ENCODE data around the gene NMNAT2.

Gene NMNAT2

GRCh38 chr1:183385340-183386144, 32.6 kb downstream of the NMNAT2 start:
- TF ChIP-seq, protein P1, sequence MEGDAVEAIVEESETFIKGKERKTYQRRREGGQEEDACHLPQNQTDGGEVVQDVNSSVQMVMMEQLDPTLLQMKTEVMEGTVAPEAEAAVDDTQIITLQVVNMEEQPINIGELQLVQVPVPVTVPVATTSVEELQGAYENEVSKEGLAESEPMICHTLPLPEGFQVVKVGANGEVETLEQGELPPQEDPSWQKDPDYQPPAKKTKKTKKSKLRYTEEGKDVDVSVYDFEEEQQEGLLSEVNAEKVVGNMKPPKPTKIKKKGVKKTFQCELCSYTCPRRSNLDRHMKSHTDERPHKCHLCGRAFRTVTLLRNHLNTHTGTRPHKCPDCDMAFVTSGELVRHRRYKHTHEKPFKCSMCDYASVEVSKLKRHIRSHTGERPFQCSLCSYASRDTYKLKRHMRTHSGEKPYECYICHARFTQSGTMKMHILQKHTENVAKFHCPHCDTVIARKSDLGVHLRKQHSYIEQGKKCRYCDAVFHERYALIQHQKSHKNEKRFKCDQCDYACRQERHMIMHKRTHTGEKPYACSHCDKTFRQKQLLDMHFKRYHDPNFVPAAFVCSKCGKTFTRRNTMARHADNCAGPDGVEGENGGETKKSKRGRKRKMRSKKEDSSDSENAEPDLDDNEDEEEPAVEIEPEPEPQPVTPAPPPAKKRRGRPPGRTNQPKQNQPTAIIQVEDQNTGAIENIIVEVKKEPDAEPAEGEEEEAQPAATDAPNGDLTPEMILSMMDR (conservative IDR thresholded peaks at IDR 0.05; ENCODE audit: low read length) = no peak
- H3K4me3 ChIP-seq (ENCODE audit: low read length) = no peak overlapping the region
- no peak for DNase-seq (ENCODE audit: low read depth)

DNA sequence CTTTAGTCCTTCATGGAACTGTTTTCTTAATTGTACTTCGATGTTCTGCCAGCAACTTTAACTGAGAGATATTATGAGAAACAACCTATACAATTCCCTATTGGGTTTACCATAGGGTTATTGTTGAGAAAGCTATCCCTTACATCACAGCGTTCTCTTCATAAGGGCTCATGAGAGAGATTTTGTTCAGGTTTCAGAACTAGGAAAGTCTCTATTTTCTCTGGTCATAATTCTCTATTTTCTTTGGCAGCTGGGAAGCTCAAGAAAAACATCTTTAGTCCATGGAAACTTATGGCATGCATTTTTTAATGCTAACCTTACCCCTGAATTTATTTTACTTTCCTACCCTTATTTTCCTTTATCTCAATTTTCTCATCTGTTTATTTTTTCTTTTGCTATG, 38.2 kb downstream of the NMNAT2 start:
- DNase-seq (ENCODE audit: low read depth) = no peak
- TF ChIP-seq, protein P1 (conservative IDR thresholded peaks at IDR 0.05; ENCODE audit: low read length) = no peak
- H3K4me3 ChIP-seq (ENCODE audit: low read length) = no peak overlapping the region

- TF ChIP-seq, protein P1 (conservative IDR thresholded peaks at IDR 0.05; ENCODE audit: low read length) = no peak
- no peak overlapping the region for H3K4me3 ChIP-seq (ENCODE audit: low read length)
These were observed 42.8 kb downstream of the NMNAT2 start for GRCh38 chr1:183375381-183375780.

GRCh38 chr1:183374825-183375224, 43.4 kb downstream of the NMNAT2 start:
- TF ChIP-seq, protein P1 (conservative IDR thresholded peaks at IDR 0.05; ENCODE audit: low read length) = no peak
- no peak for DNase-seq (ENCODE audit: low read depth)
- H3K4me3 ChIP-seq (ENCODE audit: low read length) = no peak overlapping the region

More at GRCh38 chr1:183375381-183375780, 42.8 kb downstream of the NMNAT2 start:
- DNase-seq (ENCODE audit: low read depth) = no peak

GRCh38 chr1:183372586-183373230, 45.5 kb downstream of the NMNAT2 start:
- no peak overlapping the region for H3K4me3 ChIP-seq (ENCODE audit: low read length)
- TF ChIP-seq, protein P1 (conservative IDR thresholded peaks at IDR 0.05; ENCODE audit: low read length) = no peak

GRCh38 chr1:183370399-183371058, 47.7 kb downstream of the NMNAT2 start:
- H3K4me3 ChIP-seq (ENCODE audit: low read length) = no peak overlapping the region
- TF ChIP-seq, protein P1 (conservative IDR thresholded peaks at IDR 0.05; ENCODE audit: low read length) = no peak
- no peak for DNase-seq (ENCODE audit: low read depth)

More at GRCh38 chr1:183372586-183373230, 45.5 kb downstream of the NMNAT2 start:
- DNase-seq (ENCODE audit: low read depth) = no peak

All from AG10803 (cell line).